Stimulated activated CD4-positive, alpha-beta T cell treated with anti-CD3 and anti-CD28 coated beads, TNF-alpha, amount 100 ng/mL, for 48 hours (primary cell): ENCODE measurements around the gene VANGL2.

Experiments
- DNase-seq, 3 donors: peaks; one replicate each; pipeline ENCODE4 v3.0.0-alpha.2; 2020; ENCODE audit warnings: low read depth in 3 of 3

Gene VANGL2

GRCh38 chr1:160405331-160405877 lies 5.0 kb downstream of the VANGL2 start:
- DNase-seq: no peak

GRCh38 chr1:160406131-160406968 lies 6.0 kb downstream of the VANGL2 start:
- no peak for DNase-seq

- no peak for DNase-seq
Measured at GRCh38 chr1:160407839-160408801, 7.8 kb downstream of the VANGL2 start.

DNA sequence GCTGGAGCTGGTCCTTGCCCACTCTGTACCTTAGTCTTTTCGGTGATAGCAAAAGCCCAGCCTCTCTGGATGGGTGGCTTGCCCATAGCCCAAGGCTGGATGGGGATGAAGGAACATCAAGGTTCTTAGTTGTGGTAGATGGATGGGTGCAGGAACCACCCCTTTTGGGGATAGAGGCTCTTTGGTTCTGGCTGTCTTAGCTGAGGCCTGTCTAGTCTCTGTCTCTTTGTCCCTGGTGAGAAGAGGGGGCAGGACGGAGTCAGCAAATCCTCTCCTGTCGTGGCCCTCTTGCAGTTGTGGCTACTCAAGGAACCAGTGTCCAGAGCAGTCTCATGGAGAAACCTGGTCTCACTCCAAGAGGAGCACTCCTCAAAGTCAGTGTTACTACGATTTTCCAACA lies 8.5 kb downstream of the VANGL2 start:
- DNase-seq: no peak

GRCh38 chr1:160409486-160409885 lies 9.1 kb downstream of the VANGL2 start:
- no peak for DNase-seq

DNA sequence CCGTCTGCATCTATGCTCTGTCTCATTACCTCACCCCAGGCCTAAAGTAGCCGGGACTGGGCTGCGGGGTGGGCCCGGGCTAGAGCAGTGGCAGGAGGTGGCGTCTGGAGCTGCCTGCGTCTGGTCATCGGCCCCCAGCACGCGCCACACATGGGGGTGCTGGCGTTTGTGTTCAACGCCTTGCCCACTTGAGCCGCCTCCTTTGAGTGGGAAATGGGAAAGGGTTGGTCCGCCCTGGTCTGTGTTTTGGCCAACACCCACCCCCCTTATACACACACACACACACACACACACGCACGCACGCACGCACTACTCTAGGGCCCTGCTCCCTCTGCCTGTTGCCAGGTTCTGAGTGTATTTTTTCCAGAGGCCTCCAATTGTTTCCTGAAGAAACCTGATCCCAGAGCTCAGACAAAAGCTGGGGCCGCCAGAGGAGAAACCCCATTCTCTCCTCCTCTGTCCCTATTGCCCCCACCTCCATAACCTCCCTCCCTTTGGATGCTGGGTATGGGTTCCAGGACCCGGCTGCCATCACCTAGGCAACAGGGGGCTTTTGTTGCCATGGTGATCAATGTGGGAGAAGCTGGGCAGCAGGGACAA lies 10.1 kb downstream of the VANGL2 start:
- DNase-seq: no peak

- no peak for DNase-seq
Measured at GRCh38 chr1:160411271-160412027, 11.1 kb downstream of the VANGL2 start.

- DNase-seq: no peak
Measured at GRCh38 chr1:160412028-160412362, 11.6 kb downstream of the VANGL2 start.

DNA sequence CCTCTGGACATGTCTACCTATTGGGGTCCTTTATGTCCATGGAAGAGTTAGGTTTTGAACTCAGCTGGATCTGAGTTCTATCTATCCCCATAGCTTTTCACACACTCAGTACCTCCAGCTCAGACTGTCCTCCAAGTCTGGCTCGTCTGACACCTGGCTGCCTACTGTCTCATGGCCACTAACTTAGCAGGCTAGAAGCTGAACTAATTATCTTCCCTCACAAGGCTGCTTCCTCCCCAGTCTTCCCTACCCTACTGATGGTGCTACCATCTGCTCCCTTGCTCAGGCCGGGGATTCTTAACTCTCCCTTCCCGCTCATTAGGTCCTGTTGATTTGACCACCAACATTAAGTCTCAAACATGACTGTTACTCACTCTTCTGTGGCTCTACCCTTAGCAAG lies 13.4 kb downstream of the VANGL2 start:
- DNase-seq: no peak

DNA sequence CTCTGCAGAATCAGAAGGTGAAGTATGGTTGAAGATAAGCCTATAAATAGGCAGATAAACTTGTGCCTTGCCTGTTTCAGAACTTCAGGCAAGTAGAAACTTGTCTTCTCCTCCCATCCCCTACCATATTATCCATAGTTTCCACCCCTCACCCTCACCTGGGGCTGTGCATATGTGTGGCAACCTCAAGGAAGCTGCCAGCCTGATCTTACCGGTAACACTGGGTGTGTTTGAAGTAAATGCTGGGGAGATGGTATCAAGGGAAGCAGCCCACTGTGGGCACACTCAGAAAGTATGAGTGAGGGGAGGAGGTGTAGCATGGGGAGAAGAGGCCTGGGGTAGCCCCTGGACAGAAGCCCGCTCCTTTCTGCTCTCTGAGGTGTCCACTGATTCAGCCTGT lies 14.5 kb downstream of the VANGL2 start:
- no peak for DNase-seq

GRCh38 chr1:160415696-160416290 lies 15.4 kb downstream of the VANGL2 start:
- DNase-seq: no peak

GRCh38 chr1:160416369-160416768 lies 16.0 kb downstream of the VANGL2 start:
- DNase-seq: no peak

GRCh38 chr1:160418483-160418882 lies 18.1 kb downstream of the VANGL2 start:
- no peak for DNase-seq

- DNase-seq: no peak
Measured at GRCh38 chr1:160419150-160419837, 18.9 kb downstream of the VANGL2 start.

GRCh38 chr1:160419838-160420169 lies 19.4 kb downstream of the VANGL2 start:
- no peak for DNase-seq

GRCh38 chr1:160420881-160421842 lies 20.8 kb downstream of the VANGL2 start:
- no peak for DNase-seq

- no peak for DNase-seq
Measured at GRCh38 chr1:160421881-160422280, 21.5 kb downstream of the VANGL2 start.

GRCh38 chr1:160423966-160424365 lies 23.6 kb downstream of the VANGL2 start:
- DNase-seq: no peak

DNA sequence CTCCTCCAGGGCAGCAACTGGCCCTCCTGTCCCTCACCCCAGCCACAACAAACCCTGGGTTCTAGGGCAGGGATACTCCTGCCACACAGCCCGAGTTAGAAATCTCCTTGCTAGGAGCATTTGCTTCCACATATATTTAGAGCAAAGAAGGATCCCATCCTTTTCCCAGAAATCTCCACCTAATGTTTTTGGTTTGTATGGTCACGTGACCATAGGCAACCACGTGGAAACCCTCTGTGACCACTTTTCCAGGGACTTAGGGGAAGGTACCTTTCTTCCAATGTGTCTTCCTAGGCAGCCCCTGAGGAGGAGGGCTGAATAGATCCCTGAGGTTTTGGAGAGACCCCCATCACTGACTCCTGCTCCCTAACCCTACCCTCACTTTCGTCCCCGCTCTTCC lies 25.5 kb downstream of the VANGL2 start:
- DNase-seq: no peak
